Measurements from ENCODE around the gene SERPINB11.

GRCh38 chr18:63753676-63754075 is 50.9 kb downstream of the SERPINB11 start:
- no peak for TF ChIP-seq SNAI2 (CRISPR knock-in tag; IDR thresholded peaks at IDR 0.05)
- TF ChIP-seq PATZ1 (CRISPR knock-in tag; IDR thresholded peaks at IDR 0.05; ENCODE audit: borderline replicate concordance) = no peak
- TF ChIP-seq PPARA (CRISPR knock-in tag; IDR thresholded peaks at IDR 0.05; ENCODE audit: borderline replicate concordance) = no peak
- no peak for TF ChIP-seq ISL1 (CRISPR knock-in tag; IDR thresholded peaks at IDR 0.05)
- no peak for TF ChIP-seq ZNF70 (CRISPR knock-in tag; IDR thresholded peaks at IDR 0.05)
- no peak for TF ChIP-seq BACH2 (CRISPR knock-in tag; IDR thresholded peaks at IDR 0.05; ENCODE audit: borderline replicate concordance)
- no peak for TF ChIP-seq ARNTL (CRISPR knock-in tag; IDR thresholded peaks at IDR 0.05; ENCODE audit: borderline replicate concordance, low read depth)
- TF ChIP-seq ZFP30 (CRISPR knock-in tag; IDR thresholded peaks at IDR 0.05) = no peak

Data from SK-N-SH treated with all-trans-retinoic acid at 6 μM for 48 hours (cell line).